PFSK-1 (cell line): ENCODE results near the gene APOD.
A peak's percentile ranks its signal among the peaks of the same experiment; 100 is the strongest.

Source experiments
- FOXP2 ChIP-seq: optimal IDR thresholded peaks from 2 replicates; pipeline ENCODE3; 2011; ENCODE audit warnings: borderline replicate concordance, control low read depth, inconsistent platforms; ENCODE audit not compliant: insufficient read depth; ENCODE audit errors: extremely low read length, extremely low read depth
- POLR2AphosphoS5 ChIP-seq: IDR thresholded peaks from 2 replicates; pipeline ENCODE4 v1.6.1; 2012; ENCODE audit warnings: low read depth, mild to moderate bottlenecking, control low read depth, low read length, moderate library complexity
- REST ChIP-seq, 2 experiments: IDR thresholded peaks; 2 replicates each; pipeline versions ENCODE4 v1.6.1 to v1.8.0; 2011 to 2012; ENCODE audit warnings: low read depth in 2 of 2, low read length in 2 of 2, control low read depth in 1 of 2, inconsistent platforms in 1 of 2, mild to moderate bottlenecking in 1 of 2, moderate library complexity in 1 of 2; ENCODE audit not compliant: insufficient read depth in 1 of 2
- SIN3A ChIP-seq: IDR thresholded peaks from 2 replicates; pipeline ENCODE4 v1.6.1; 2012; ENCODE audit warnings: mild to moderate bottlenecking, low read length, moderate library complexity, borderline replicate concordance; ENCODE audit not compliant: insufficient read depth
- TAF1 ChIP-seq: IDR thresholded peaks from 2 replicates; pipeline ENCODE4 v1.6.1; 2012; ENCODE audit warnings: low read length, control low read depth, borderline replicate concordance; ENCODE audit not compliant: insufficient read depth

Gene APOD

GRCh38 chr3:195548006-195548405, 35.7 kb downstream of the APOD start:
- TF ChIP-seq POLR2AphosphoS5, result no peak
- TF ChIP-seq SIN3A, result no peak
- TF ChIP-seq REST (IDR thresholded peaks at IDR 0.05; ENCODE audit: insufficient read depth in 1 of 2, low read depth in 2 of 2, low read length in 2 of 2), result no peak
- no peak for TF ChIP-seq FOXP2
- no peak for TF ChIP-seq TAF1

GRCh38 chr3:195546130-195546560, 37.6 kb downstream of the APOD start:
- TF ChIP-seq SIN3A (no peak), REST (IDR thresholded peaks at IDR 0.05; ENCODE audit: insufficient read depth in 1 of 2, low read depth in 2 of 2, low read length in 2 of 2) (peak; percentile 37 to 65; a peak in 2 of 4 replicates)

- no peak for TF ChIP-seq TAF1
- no peak for TF ChIP-seq SIN3A
- TF ChIP-seq FOXP2, result no peak
- no peak for TF ChIP-seq POLR2AphosphoS5
- TF ChIP-seq REST (IDR thresholded peaks at IDR 0.05; ENCODE audit: insufficient read depth in 1 of 2, low read depth in 2 of 2, low read length in 2 of 2), result no peak
Observed at GRCh38 chr3:195544634-195545033, 39.1 kb downstream of the APOD start.

- TF ChIP-seq TAF1 (no peak), POLR2AphosphoS5 (no peak), REST (IDR thresholded peaks at IDR 0.05; ENCODE audit: insufficient read depth in 1 of 2, low read depth in 2 of 2, low read length in 2 of 2) (no peak), FOXP2 (no peak), SIN3A (no peak)
Observed at GRCh38 chr3:195544230-195544536, 39.6 kb downstream of the APOD start.

- TF ChIP-seq FOXP2 (no peak), TAF1 (peak; percentile 14)
Observed at GRCh38 chr3:195543500-195544229, 40.1 kb downstream of the APOD start.
